A549 (cell line): ENCODE data around the gene ACE.

Experiments
- CTCF ChIP-seq: fragments of >200 bp; sonication (Bioruptor Twin); formaldehyde crosslinking; IDR thresholded peaks from 3 replicates; pipeline ENCODE4 v1.5.1; 2016
- EP300 ChIP-seq, 2 experiments: fragments of >200 bp; sonication (Bioruptor Twin); formaldehyde crosslinking; IDR thresholded peaks; 2 replicates in 1 of 2; 3 replicates in 1 of 2; pipeline ENCODE4 v1.6.1; 2016 to 2017
- FOXS1 ChIP-seq: fragments of 250-450 bp; sonication (Bioruptor Pico); IDR thresholded peaks from 2 replicates; pipeline ENCODE4 v1.5.0; 2020; ENCODE audit warnings: mild to moderate bottlenecking, moderate library complexity
- MAX ChIP-seq: IDR thresholded peaks from 2 replicates; pipeline ENCODE4 v1.6.1; 2012
- MAZ ChIP-seq: fragments of 150-350 bp; IDR thresholded peaks from 2 replicates; pipeline ENCODE4 v1.6.1; 2014; ENCODE audit warnings: antibody characterized with exemption, low read depth, low read length, borderline replicate concordance
- NR3C1 ChIP-seq: fragments of >200 bp; sonication (Bioruptor Twin); formaldehyde crosslinking; IDR thresholded peaks from 3 replicates; pipeline ENCODE4 v1.6.1; 2017
- POLR2A ChIP-seq: IDR thresholded peaks from 2 replicates; pipeline ENCODE4 v1.6.1; 2012; ENCODE audit warnings: mild to moderate bottlenecking, low read length

GRCh38 chr17:63463771-63464170 lies 13.1 kb upstream of the ACE start:
- TF ChIP-seq CTCF (no peak), MAX (no peak), POLR2A (no peak), FOXS1 (CRISPR knock-in tag) (no peak), NR3C1 (no peak), EP300 (IDR thresholded peaks at IDR 0.05) (no peak), MAZ (no peak)
